ENCODE measurements around the gene GNB5.
"Not testable (repeated sequence)": the region's sequence is repeated elsewhere in the genome, so short reads cannot be mapped to it uniquely, and the experiment has no call there.

Gene GNB5

GRCh38 chr15:52170199-52170598, 21.0 kb downstream of the GNB5 start:
- not testable (repeated sequence) for DNase-seq (ENCODE audit: low read depth in 2 of 2)

- not testable (repeated sequence) for DNase-seq (ENCODE audit: low read depth in 2 of 2)
Measured at GRCh38 chr15:52165494-52166131, 25.6 kb downstream of the GNB5 start.

DNA sequence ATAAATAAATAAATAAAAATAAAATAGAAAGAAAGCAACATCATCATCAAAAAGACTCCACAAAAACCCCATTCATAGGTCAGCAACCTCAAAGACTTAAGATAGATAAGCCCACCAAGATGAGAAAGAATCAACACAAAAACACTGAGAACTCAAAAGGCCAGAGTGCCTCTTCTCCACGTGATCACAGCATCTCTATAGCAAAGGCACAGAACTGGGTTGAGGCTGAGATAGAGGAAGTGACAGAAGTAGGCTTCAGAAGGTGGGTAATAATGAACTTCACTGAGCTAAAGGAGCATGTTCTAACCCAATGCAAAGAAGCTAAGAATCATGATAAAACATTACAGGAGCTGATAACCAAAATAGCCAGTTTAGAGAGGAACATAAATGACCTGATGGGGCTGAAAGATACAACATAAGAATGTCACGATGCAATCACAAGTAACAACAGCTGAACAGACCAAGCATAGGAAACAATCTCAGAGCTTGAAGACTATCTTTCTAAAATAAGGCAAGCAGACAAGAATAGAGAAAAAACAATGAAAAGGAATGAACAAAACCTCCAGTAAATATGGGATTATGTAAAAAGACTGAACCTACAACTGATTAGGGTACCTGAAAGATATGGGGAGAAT, 26.4 kb downstream of the GNB5 start:
- no peak for DNase-seq (ENCODE audit: low read depth in 2 of 2)

GRCh38 chr15:52163321-52164190, 27.6 kb downstream of the GNB5 start:
- DNase-seq (ENCODE audit: low read depth in 2 of 2): no peak

GRCh38 chr15:52162876-52163275, 28.3 kb downstream of the GNB5 start:
- no peak for DNase-seq (ENCODE audit: low read depth in 2 of 2)

- no peak for DNase-seq (ENCODE audit: low read depth in 2 of 2)
Measured at GRCh38 chr15:52162260-52162659, 28.9 kb downstream of the GNB5 start.

GRCh38 chr15:52161406-52161966, 29.7 kb downstream of the GNB5 start:
- no peak for DNase-seq (ENCODE audit: low read depth in 2 of 2)

- no peak for DNase-seq (ENCODE audit: low read depth in 2 of 2)
Measured at GRCh38 chr15:52159645-52160044, 31.5 kb downstream of the GNB5 start.

DNA sequence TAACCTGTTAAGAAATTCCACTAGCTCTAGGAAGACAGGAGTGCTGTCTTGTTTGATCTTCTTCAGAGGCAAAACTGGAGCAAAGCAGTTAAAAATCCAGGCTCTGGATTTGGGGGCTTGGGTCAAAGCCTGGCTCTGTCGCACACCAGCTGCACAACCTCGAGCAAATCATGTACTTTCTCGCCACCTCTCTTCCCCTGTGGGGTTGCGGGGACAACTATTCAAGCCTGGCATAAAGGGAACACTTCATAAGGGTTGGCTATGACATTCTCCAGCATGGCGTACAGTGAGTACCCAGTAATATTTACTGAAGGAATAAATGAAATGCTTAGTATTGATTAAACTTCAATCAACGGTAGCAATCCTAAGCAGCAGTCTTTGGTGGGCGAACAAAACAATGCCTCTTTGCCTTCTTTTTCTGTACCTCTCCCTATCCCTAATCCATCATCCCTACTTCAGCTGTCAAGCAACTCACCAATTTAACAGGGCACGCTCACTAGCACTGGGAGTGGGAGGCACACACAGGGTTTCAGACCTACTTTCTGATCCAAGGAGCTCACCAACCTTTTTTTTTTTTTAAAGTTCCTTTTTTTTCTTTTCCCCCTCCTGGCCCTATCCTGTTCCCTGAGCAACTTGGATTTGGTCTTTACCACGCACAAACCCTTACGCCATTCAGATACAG, 33.0 kb downstream of the GNB5 start:
- DNase-seq (ENCODE audit: low read depth in 2 of 2): no peak

- no peak for DNase-seq (ENCODE audit: low read depth in 2 of 2)
Measured at GRCh38 chr15:52155878-52156277, 35.3 kb downstream of the GNB5 start.

DNA sequence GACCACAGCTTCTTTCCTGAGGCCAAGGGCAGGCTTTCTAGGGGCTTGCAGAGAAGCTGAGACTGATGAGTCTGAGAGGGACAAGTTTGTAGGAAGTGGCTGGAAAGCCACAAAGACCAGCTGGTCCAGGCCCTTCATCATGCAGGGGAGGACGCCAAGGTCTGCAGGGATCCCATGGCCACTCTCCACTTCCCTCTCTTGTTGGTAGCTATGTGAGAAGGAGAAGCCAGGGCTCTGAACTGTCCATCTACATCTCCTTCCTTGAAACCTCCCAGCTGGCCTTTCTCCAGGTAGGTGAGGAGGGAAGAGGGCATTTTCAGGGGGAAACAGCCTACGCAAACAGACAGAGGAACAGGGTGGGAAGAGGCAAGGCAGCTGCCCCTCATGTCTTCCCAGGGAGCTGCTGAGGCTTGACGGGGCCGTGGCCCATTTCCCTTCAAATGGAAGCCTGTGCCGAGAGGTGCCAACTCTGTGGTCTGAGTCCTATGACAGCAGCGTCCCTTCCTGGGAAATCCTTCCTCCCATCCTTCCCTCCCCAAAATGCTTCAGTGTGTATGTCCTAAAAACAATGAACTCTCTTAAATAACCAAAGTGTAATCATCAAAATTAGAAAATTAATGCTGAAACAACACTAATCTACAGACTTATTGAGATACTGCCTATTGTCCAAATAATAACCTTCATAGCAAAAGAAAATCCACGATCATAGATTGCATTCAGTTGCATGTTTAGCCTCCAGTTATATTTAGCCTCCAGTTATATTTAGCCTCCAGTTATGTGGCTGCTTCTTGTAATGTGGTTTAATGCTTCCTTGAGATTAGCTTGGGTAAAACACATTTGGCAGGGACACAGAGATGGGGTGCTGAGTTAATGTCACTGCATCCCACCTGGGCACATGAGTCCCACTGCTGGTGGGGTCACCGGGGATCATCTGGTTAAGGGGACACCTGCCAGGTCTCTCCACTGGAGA, 36.0 kb downstream of the GNB5 start:
- no peak for DNase-seq (ENCODE audit: low read depth in 2 of 2)

GRCh38 chr15:52153900-52154895, 37.0 kb downstream of the GNB5 start:
- no peak for DNase-seq (ENCODE audit: low read depth in 2 of 2)

GRCh38 chr15:52151353-52151752, 39.8 kb downstream of the GNB5 start:
- DNase-seq (ENCODE audit: low read depth in 2 of 2): no peak

DNA sequence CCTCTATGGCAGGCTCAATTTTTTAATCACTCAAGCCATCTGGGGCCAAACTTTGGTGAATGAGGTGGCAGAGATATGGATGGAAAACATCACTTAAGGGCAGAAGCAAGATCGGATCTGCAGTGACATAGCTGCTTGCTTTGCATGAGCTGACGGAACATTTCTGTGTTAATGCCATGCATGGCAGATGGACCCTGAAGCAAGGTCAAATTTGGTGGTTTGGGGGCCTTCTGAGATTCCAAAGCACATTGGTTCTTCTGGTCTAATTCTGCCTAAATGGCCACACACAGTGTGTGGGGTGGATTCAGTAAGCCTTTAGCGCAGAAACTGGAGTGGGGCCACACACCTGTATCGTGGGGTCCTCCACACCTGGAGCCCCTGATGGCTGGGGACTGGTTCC, 40.3 kb downstream of the GNB5 start:
- DNase-seq (ENCODE audit: low read depth in 2 of 2): no peak

GRCh38 chr15:52150043-52150825, 41.0 kb downstream of the GNB5 start:
- DNase-seq (ENCODE audit: low read depth in 2 of 2): no peak

GRCh38 chr15:52148403-52148802, 42.8 kb downstream of the GNB5 start:
- DNase-seq (ENCODE audit: low read depth in 2 of 2): no peak

- DNase-seq (ENCODE audit: low read depth in 2 of 2): no peak
Measured at GRCh38 chr15:52146776-52147175, 44.4 kb downstream of the GNB5 start.

- no peak for DNase-seq (ENCODE audit: low read depth in 2 of 2)
Measured at GRCh38 chr15:52146261-52146660, 44.9 kb downstream of the GNB5 start.

Data from activated CD8-positive, alpha-beta memory T cell treated with anti-CD3 and anti-CD28 coated beads for 4 hours (primary cell).